ENCODE data around the gene RAB20.

DNA sequence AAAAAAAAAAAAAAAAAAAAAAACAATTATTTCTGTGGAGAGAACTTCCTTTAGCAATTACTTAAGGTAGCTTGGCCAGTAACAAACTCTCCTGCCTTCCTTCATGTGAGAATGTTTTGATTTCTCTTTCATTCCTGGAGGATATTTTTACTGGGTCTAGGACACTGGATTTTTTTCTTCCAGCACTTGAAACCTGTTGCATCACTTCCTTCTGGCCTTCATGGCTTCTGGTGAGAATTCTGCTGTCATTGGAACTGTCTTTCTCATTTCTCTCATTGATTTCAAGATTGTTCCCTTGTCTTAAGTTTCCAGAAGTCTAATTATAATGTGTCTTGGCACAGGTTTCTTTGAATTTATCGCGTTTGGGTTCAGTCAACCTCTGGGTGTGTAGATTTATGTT lies 19.3 kb upstream of the RAB20 start:
- no peak for TF ChIP-seq CTCF (IDR thresholded peaks at IDR 0.05)
- TF ChIP-seq POLR2A (IDR thresholded peaks at IDR 0.05) = no peak

Measured in lower leg skin (tissue), 3 donors.